Activated CD8-positive, alpha-beta memory T cell treated with anti-CD3 and anti-CD28 coated beads, Interleukin-2, amount 50 U/mL, for 48 hours (primary cell): ENCODE measurements around the gene NBPF19.
A peak's percentile ranks its signal among the peaks of the same experiment; 100 is the strongest.
"Not testable (repeated sequence)": the region's sequence is repeated elsewhere in the genome, so short reads cannot be mapped to it uniquely, and the experiment has no call there.

Source experiments
- DNase-seq: peaks from one replicate; pipeline ENCODE4 v3.0.0-alpha.2; 2020

NBPF19 gene

GRCh38 chr1:149474745-149475144, at the start of gene NBPF19:
NBPF19 (plus strand) TSS chr1:149475045; CDS start chr1:149475933, 888 bp downstream.
- not testable (repeated sequence) for DNase-seq

GRCh38 chr1:149428317-149428716, 46.5 kb upstream of the NBPF19 start:
- not testable (repeated sequence) for DNase-seq

GRCh38 chr1:149445451-149445850, 29.4 kb upstream of the NBPF19 start:
- DNase-seq, result not testable (repeated sequence)

GRCh38 chr1:149452196-149452595, 22.6 kb upstream of the NBPF19 start:
- DNase-seq, result not testable (repeated sequence)

- not testable (repeated sequence) for DNase-seq
Observed at GRCh38 chr1:149452652-149453051, 22.2 kb upstream of the NBPF19 start.

GRCh38 chr1:149558350-149558825, 83.5 kb downstream of the NBPF19 start:
- peak; percentile 88 for DNase-seq

- not testable (repeated sequence) for DNase-seq
Observed at GRCh38 chr1:149561806-149562205, 87.0 kb downstream of the NBPF19 start.

- not testable (repeated sequence) for DNase-seq
Observed at GRCh38 chr1:149565485-149565884, 90.6 kb downstream of the NBPF19 start.

GRCh38 chr1:149572763-149573162, 97.9 kb downstream of the NBPF19 start:
- not testable (repeated sequence) for DNase-seq

DNA sequence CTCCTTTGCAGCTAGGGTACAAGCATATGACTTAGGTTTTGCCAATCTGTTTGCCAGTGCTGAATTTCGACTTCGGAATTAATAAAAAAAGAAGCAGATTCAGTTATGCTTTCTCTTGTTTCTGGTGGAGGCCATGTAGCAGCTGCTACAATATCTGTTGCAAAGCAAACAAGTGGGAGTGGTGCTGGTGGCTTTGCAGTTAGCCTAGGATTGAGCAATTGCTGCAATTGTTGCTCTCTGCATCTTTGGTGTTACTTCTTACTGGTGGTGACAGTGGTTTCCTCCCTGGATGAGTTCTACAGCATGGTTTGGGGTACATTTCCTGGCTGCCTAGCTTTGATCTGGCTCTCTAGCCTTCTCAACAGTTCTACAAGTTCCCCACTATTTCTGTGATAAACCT, 110.7 kb downstream of the NBPF19 start:
- peak; percentile 51 for DNase-seq
